HG03159 (cell line): ENCODE measurements around the gene SGO2.
"Not testable (repeated sequence)": the region's sequence is repeated elsewhere in the genome, so short reads cannot be mapped to it uniquely, and the experiment has no call there.

Experiments
- ATAC-seq: cut with Tn5 transposase; IDR thresholded peaks from one replicate; pipeline ENCODE4 v1.9.1; 2021; ENCODE audit warnings: mild to moderate bottlenecking, moderate library complexity; ENCODE audit not compliant: unreplicated experiment

SGO2 gene

GRCh38 chr2:200617156-200618053 is 91.4 kb downstream of the SGO2 start:
- no peak for ATAC-seq

- ATAC-seq: no peak
Observed at GRCh38 chr2:200618054-200618419, 92.0 kb downstream of the SGO2 start.

GRCh38 chr2:200618590-200619021 is 92.6 kb downstream of the SGO2 start:
- no peak for ATAC-seq

DNA sequence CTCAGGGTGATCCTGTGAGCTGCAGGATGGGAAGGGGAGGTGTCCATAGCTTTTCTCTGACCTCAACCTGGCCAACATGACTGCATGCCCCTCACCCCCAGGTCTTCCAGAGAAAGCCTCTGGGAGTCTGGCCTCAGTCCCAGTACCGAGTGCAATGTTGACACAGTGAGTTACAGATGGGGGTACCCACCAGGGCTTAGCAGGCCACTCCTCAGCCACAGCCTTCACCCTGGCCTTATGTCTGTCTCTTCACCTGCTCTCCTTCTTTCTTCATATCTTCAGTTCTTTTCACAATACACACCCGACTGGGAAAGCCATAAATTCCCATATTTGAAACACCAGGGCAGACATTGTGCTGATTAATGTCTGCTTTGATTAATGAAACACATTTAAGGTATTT is 93.3 kb downstream of the SGO2 start:
- no peak for ATAC-seq

DNA sequence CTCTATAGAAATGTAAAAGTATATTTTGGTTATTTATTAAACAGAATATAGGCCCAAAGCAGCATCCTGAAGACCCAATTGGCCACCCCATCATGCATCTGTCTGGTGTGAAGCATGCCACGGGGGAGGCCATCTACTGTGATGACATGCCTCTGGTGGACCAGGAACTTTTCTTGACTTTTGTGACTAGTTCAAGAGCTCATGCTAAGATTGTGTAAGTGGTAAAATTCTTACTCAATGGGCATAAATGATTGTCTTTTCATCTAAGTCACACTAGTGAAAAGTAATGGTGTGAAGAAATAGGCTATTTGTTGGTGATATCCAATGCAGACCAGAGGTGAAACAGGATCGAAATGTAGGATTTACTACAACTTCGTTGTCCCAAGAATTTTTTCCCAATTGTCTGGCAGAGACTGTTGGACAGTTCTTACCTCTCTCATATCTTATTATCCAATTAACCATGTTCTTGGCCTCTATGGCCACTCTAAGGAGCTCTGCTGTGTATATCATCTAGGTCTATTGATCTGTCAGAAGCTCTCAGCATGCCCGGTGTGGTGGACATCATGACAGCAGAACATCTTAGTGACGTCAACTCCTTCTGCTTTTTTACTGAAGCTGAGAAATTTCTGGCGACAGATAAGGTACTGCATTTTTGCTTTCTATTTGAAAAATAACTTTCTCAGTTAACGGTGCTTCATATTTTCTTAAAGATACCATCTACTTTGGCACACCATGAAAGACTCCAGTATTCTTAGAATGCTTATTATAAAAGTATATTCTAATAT is 94.8 kb downstream of the SGO2 start:
- ATAC-seq: no peak

DNA sequence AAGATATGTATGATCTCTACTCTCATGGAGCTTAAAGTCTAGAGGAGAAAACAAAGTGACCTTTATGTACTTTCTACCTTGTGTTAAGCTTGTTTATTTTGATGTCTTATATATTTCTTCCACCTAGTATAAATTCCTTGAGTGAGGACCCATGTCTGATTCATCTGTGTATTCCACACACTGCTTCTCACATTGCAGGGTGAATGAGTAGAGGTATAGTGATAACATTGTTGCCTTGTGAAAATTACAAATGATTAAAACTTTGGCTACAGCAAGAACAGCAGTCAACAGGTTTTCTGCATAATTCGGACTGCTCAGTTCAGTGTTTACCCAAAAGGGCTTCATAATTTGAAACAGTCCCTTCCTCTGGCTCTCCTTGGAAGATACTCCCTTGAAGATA is 96.1 kb downstream of the SGO2 start:
- ATAC-seq: no peak

GRCh38 chr2:200624026-200624425 is 98.0 kb downstream of the SGO2 start:
- ATAC-seq: no peak

DNA sequence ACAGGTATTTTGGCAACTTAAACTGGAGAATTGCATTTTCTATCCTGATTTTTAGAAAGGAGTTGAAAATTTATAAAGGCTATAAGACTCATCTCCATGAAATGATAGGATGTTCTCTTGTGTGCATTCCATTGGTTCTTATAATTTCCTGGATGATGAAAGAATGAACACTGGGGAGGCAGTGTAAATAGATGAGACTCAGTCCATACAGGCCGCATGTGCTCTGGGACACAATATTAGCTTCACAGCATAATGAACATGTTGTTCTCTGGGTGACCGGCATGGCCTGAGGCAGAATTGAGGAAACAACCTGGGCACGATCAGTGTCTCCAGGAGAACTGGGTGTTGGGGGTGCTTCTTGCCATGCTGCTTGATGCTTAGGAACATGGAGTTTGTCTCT is 98.7 kb downstream of the SGO2 start:
- no peak for ATAC-seq

- no peak for ATAC-seq
Observed at GRCh38 chr2:200625282-200625681, 99.3 kb downstream of the SGO2 start.

DNA sequence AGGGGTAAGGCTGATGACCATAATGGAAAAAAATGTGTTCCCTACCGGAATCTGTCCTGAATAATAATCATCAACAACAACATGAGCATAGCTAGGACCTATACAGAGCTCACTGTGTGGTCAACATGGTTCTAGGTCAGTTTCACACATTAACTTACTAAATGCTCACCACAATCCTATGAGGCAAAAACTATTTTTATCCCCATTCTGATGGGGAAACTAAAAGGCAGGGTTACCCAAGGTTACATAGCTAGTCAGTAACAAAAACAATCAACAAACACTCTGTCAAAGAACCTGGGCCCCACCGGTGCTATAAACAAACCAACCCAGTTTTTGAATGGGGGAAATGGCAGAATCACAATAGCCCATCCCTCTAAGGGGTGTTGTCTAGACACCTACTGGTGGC is 100.0 kb downstream of the SGO2 start:
- ATAC-seq: no peak

DNA sequence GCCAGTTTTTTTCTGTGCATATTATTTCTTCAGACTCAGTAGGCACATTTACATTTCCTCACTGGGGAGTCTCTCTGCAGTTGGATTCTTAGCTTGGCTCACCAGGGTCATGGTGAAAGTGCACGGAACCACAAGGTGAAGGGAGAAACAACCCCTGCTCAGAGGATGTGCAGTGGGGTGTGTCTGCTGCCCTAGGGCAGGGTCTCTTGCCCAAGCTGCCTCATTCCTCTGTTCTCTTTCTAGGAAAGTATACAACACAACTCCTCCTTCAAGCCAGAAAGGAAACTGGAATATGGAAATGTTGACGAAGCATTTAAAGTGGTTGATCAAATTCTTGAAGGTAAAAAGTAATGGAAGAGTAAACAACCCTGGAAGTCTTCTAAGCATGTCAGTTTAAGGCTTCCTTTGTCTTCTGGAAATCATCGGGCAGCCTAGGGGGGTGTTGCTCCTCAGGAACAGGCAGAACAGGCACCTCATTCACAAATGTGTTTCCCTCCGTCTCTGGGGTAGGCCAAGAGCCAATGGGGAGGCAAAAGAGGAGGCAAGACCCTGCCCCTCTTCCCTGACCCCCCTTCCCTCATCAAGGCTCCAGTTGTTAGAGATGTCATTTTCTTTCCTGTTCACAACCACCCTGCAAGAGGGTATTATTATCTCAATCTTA is 101.2 kb downstream of the SGO2 start:
- no peak for ATAC-seq

- ATAC-seq: not testable (repeated sequence)
Observed at GRCh38 chr2:200628461-200628860, 102.5 kb downstream of the SGO2 start.

DNA sequence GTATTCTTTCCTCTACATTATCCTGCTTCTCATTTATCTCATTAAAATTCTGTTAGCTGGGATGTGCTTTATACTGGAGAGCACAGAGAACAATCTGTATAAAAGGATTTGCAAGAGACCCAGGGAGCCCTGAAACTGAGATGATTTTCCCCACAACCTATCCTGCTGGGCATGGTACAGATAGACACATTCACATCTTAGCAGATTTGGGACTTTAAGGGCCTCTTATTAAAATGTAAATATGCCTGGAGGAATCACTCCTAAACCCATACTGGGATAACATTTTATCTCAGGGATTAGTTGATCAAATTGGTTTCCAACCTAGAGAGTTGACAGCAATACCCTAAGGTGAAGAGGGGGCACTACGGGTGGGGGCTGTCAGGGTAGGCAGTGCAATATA is 105.3 kb downstream of the SGO2 start:
- ATAC-seq: no peak
